ENCODE data around the gene NOTCH2.

NOTCH2 gene

GRCh38 chr1:119917304-119918055 is 152.0 kb downstream of the NOTCH2 start:
- H3K36me3 Mint-ChIP-seq (ENCODE audit: low read depth) = peaks cover 90% of the 10 kb centered on the region

GRCh38 chr1:119915517-119915916 is 153.9 kb downstream of the NOTCH2 start:
- H3K36me3 Mint-ChIP-seq (ENCODE audit: low read depth) = peaks cover 82% of the 10 kb centered on the region

More at GRCh38 chr1:119917304-119918055, 152.0 kb downstream of the NOTCH2 start:
- H3K4me3 Mint-ChIP-seq = no peak overlapping the region
- H3K27ac Mint-ChIP-seq = peak overlapping the region; percentile 72
- no peak for DNase-seq
- no peaks in the 10 kb centered on the region for H3K27me3 Mint-ChIP-seq (ENCODE audit: low read depth, poor library complexity)
- H3K4me1 Mint-ChIP-seq = no peaks in the 10 kb centered on the region
- no peak for TF ChIP-seq CTCF (IDR thresholded peaks at IDR 0.05)
- no peaks in the 10 kb centered on the region for H3K9me3 Mint-ChIP-seq

GRCh38 chr1:119914071-119914470 is 155.4 kb downstream of the NOTCH2 start:
- Mint-ChIP-seq H3K27me3 (ENCODE audit: low read depth, poor library complexity) (no peaks in the 10 kb centered on the region), H3K4me1 (peaks cover 7% of the 10 kb centered on the region), H3K36me3 (ENCODE audit: low read depth) (peaks cover 67% of the 10 kb centered on the region), H3K4me3 (no peak overlapping the region), H3K27ac (no peak overlapping the region), H3K9me3 (no peaks in the 10 kb centered on the region)
- no peak for TF ChIP-seq CTCF (IDR thresholded peaks at IDR 0.05)
- no peak for DNase-seq

More at GRCh38 chr1:119915517-119915916, 153.9 kb downstream of the NOTCH2 start:
- Mint-ChIP-seq H3K9me3 (no peaks in the 10 kb centered on the region), H3K27me3 (ENCODE audit: low read depth, poor library complexity) (no peaks in the 10 kb centered on the region), H3K4me1 (peaks cover 4% of the 10 kb centered on the region), H3K27ac (peak overlapping the region; percentile 47), H3K4me3 (no peak overlapping the region)
- DNase-seq = no peak
- TF ChIP-seq CTCF (IDR thresholded peaks at IDR 0.05) = no peak

GRCh38 chr1:119912963-119913362 is 156.5 kb downstream of the NOTCH2 start:
- H3K27ac Mint-ChIP-seq = no peak overlapping the region
- no peak for DNase-seq
- H3K27me3 Mint-ChIP-seq (ENCODE audit: low read depth, poor library complexity) = no peaks in the 10 kb centered on the region
- H3K4me3 Mint-ChIP-seq = no peak overlapping the region
- TF ChIP-seq CTCF (IDR thresholded peaks at IDR 0.05) = no peak
- H3K4me1 Mint-ChIP-seq = peaks cover 7% of the 10 kb centered on the region
- H3K9me3 Mint-ChIP-seq = no peaks in the 10 kb centered on the region
- peaks cover 56% of the 10 kb centered on the region for H3K36me3 Mint-ChIP-seq (ENCODE audit: low read depth)

GRCh38 chr1:119911775-119912174 is 157.7 kb downstream of the NOTCH2 start:
- H3K4me3 Mint-ChIP-seq = no peak overlapping the region
- H3K27ac Mint-ChIP-seq = no peak overlapping the region
- peaks cover 44% of the 10 kb centered on the region for H3K36me3 Mint-ChIP-seq (ENCODE audit: low read depth)
- no peaks in the 10 kb centered on the region for H3K9me3 Mint-ChIP-seq
- TF ChIP-seq CTCF (IDR thresholded peaks at IDR 0.05) = no peak
- peaks cover 7% of the 10 kb centered on the region for H3K4me1 Mint-ChIP-seq
- no peaks in the 10 kb centered on the region for H3K27me3 Mint-ChIP-seq (ENCODE audit: low read depth, poor library complexity)
- no peak for DNase-seq

- no peak for TF ChIP-seq CTCF (IDR thresholded peaks at IDR 0.05)
- H3K36me3 Mint-ChIP-seq (ENCODE audit: low read depth) = peaks cover 37% of the 10 kb centered on the region
- H3K27ac Mint-ChIP-seq = peak overlapping the region; percentile 67
- peaks cover 4% of the 10 kb centered on the region for H3K9me3 Mint-ChIP-seq
- H3K4me1 Mint-ChIP-seq = peaks cover 7% of the 10 kb centered on the region
- H3K27me3 Mint-ChIP-seq (ENCODE audit: low read depth, poor library complexity) = no peaks in the 10 kb centered on the region
- no peak for DNase-seq
- no peak overlapping the region for H3K4me3 Mint-ChIP-seq
Observed at GRCh38 chr1:119910618-119911017, 158.8 kb downstream of the NOTCH2 start.

Measured in nephron progenitor cell (in vitro differentiated cells).